Mucosa of stomach (tissue), 1 donor: Measurements from ENCODE around the gene LRRC2.
"Not testable (repeated sequence)": the region's sequence is repeated elsewhere in the genome, so short reads cannot be mapped to it uniquely, and the experiment has no call there.

Experiments used
- H3K27me3 ChIP-seq: one replicate; pipeline ENCODE4 v1.7.0; 2013; ENCODE audit warnings: mild to moderate bottlenecking, low read length; ENCODE audit not compliant: control insufficient read depth, insufficient read depth
- H3K36me3 ChIP-seq: one replicate; pipeline ENCODE4 v1.7.0; 2013; ENCODE audit warnings: low read length; ENCODE audit not compliant: control insufficient read depth, insufficient read depth
- H3K4me1 ChIP-seq: one replicate; pipeline ENCODE4 v1.7.0; 2013; ENCODE audit warnings: mild to moderate bottlenecking, low read length; ENCODE audit not compliant: control insufficient read depth, insufficient read depth
- H3K4me3 ChIP-seq: one replicate; pipeline ENCODE4 v1.7.0; 2013; ENCODE audit warnings: low read length
- H3K9ac ChIP-seq: one replicate; pipeline ENCODE4 v1.7.0; 2013; ENCODE audit warnings: mild to moderate bottlenecking, low read length, moderate library complexity
- H3K9me3 ChIP-seq: one replicate; pipeline ENCODE4 v1.7.0; 2013; ENCODE audit warnings: mild to moderate bottlenecking, low read length, moderate library complexity; ENCODE audit not compliant: control insufficient read depth
- donor health status: Pancreatic carcinoma.

The LRRC2 gene

GRCh38 chr3:46544771-46545503 lies 21.2 kb downstream of the LRRC2 start:
- no peaks in the 10 kb centered on the region for H3K27me3 ChIP-seq
- no peak overlapping the region for H3K9ac ChIP-seq
- H3K9me3 ChIP-seq: no peaks in the 10 kb centered on the region
- H3K4me1 ChIP-seq: no peaks in the 10 kb centered on the region
- H3K36me3 ChIP-seq: no peaks in the 10 kb centered on the region
- no peak overlapping the region for H3K4me3 ChIP-seq

- H3K36me3 ChIP-seq: no peaks in the 10 kb centered on the region
- H3K4me1 ChIP-seq: no peaks in the 10 kb centered on the region
- no peak overlapping the region for H3K9ac ChIP-seq
- no peaks in the 10 kb centered on the region for H3K9me3 ChIP-seq
- H3K27me3 ChIP-seq: no peaks in the 10 kb centered on the region
- H3K4me3 ChIP-seq: no peak overlapping the region
Observed at GRCh38 chr3:46542801-46543201, 23.3 kb downstream of the LRRC2 start.

- Histone ChIP-seq H3K36me3 (no peaks in the 10 kb centered on the region), H3K9me3 (no peaks in the 10 kb centered on the region), H3K4me3 (no peak overlapping the region), H3K9ac (no peak overlapping the region), H3K4me1 (no peaks in the 10 kb centered on the region), H3K27me3 (no peaks in the 10 kb centered on the region)
Observed at GRCh38 chr3:46542344-46542743, 23.8 kb downstream of the LRRC2 start.

- H3K27me3 ChIP-seq: no peaks in the 10 kb centered on the region
- no peak overlapping the region for H3K9ac ChIP-seq
- H3K9me3 ChIP-seq: no peaks in the 10 kb centered on the region
- no peak overlapping the region for H3K4me3 ChIP-seq
- H3K36me3 ChIP-seq: no peaks in the 10 kb centered on the region
- H3K4me1 ChIP-seq: no peaks in the 10 kb centered on the region
Observed at GRCh38 chr3:46541835-46542234, 24.3 kb downstream of the LRRC2 start.

- H3K4me3 ChIP-seq: no peak overlapping the region
- H3K9me3 ChIP-seq: no peaks in the 10 kb centered on the region
- H3K9ac ChIP-seq: no peak overlapping the region
- H3K4me1 ChIP-seq: no peaks in the 10 kb centered on the region
- no peaks in the 10 kb centered on the region for H3K36me3 ChIP-seq
- no peaks in the 10 kb centered on the region for H3K27me3 ChIP-seq
Observed at GRCh38 chr3:46540550-46540949, 25.6 kb downstream of the LRRC2 start.

- Histone ChIP-seq H3K9me3 (no peaks in the 10 kb centered on the region), H3K4me3 (no peak overlapping the region), H3K27me3 (no peaks in the 10 kb centered on the region), H3K36me3 (no peaks in the 10 kb centered on the region), H3K4me1 (no peaks in the 10 kb centered on the region), H3K9ac (no peak overlapping the region)
Observed at GRCh38 chr3:46539443-46540005, 26.6 kb downstream of the LRRC2 start.

- H3K9ac ChIP-seq: no peak overlapping the region
Observed at GRCh38 chr3:46538803-46539442, 27.2 kb downstream of the LRRC2 start.

GRCh38 chr3:46538425-46538802 lies 27.7 kb downstream of the LRRC2 start:
- H3K4me1 ChIP-seq, H3K9me3 ChIP-seq, H3K27me3 ChIP-seq, H3K9ac ChIP-seq, H3K36me3 ChIP-seq, H3K4me3 ChIP-seq: not testable (repeated sequence)

More at GRCh38 chr3:46538803-46539442, 27.2 kb downstream of the LRRC2 start:
- Histone ChIP-seq H3K27me3 (no peaks in the 10 kb centered on the region), H3K9me3 (no peaks in the 10 kb centered on the region), H3K4me1 (no peaks in the 10 kb centered on the region), H3K4me3 (no peak overlapping the region), H3K36me3 (no peaks in the 10 kb centered on the region)

- Histone ChIP-seq H3K36me3 (no peaks in the 10 kb centered on the region), H3K9me3 (no peaks in the 10 kb centered on the region), H3K4me3 (no peak overlapping the region), H3K27me3 (no peaks in the 10 kb centered on the region), H3K9ac (no peak overlapping the region), H3K4me1 (no peaks in the 10 kb centered on the region)
Observed at GRCh38 chr3:46537779-46538178, 28.3 kb downstream of the LRRC2 start.

- no peaks in the 10 kb centered on the region for H3K36me3 ChIP-seq
- H3K4me3 ChIP-seq: no peak overlapping the region
Observed at GRCh38 chr3:46537316-46537715, 28.8 kb downstream of the LRRC2 start.

GRCh38 chr3:46536758-46537157 lies 29.3 kb downstream of the LRRC2 start:
- Histone ChIP-seq H3K4me1 (no peaks in the 10 kb centered on the region), H3K27me3 (no peaks in the 10 kb centered on the region), H3K9me3 (no peaks in the 10 kb centered on the region), H3K4me3 (no peak overlapping the region), H3K36me3 (no peaks in the 10 kb centered on the region), H3K9ac (no peak overlapping the region)

More at GRCh38 chr3:46537316-46537715, 28.8 kb downstream of the LRRC2 start:
- no peaks in the 10 kb centered on the region for H3K9me3 ChIP-seq
- no peak overlapping the region for H3K9ac ChIP-seq
- H3K27me3 ChIP-seq: no peaks in the 10 kb centered on the region
- H3K4me1 ChIP-seq: no peaks in the 10 kb centered on the region

- no peak overlapping the region for H3K4me3 ChIP-seq
- H3K27me3 ChIP-seq: no peaks in the 10 kb centered on the region
- H3K4me1 ChIP-seq: no peaks in the 10 kb centered on the region
- H3K9ac ChIP-seq: no peak overlapping the region
- H3K36me3 ChIP-seq: no peaks in the 10 kb centered on the region
- no peaks in the 10 kb centered on the region for H3K9me3 ChIP-seq
Observed at GRCh38 chr3:46535746-46536145, 30.4 kb downstream of the LRRC2 start.
